Neural progenitor cell (in vitro differentiated cells): ENCODE data around the gene NEDD4. TPM values are rescaled to one million over a fixed set of nuclear protein-coding genes. Genes with fewer than 3 reads are reported as not detected.

Experiments
- DNase-seq: peaks from one replicate; pipeline ENCODE4 v3.0.0-alpha.2; 2016; ENCODE audit warnings: low spot score
- H2AFZ ChIP-seq: fragments of 200-600 bp; sonication (generic); replicated peaks from 2 replicates; pipeline ENCODE4 v1.6.1; 2016; ENCODE audit warnings: antibody characterized with exemption
- H3F3A ChIP-seq: fragments of 200-600 bp; sonication (generic); 2 replicates; pipeline ENCODE4 v1.6.1; 2016; ENCODE audit warnings: antibody characterized with exemption, low read depth
- H3K27ac ChIP-seq: fragments of 200-600 bp; sonication (generic); 2 replicates; pipeline ENCODE4 v1.5.1; 2016; ENCODE audit warnings: mild to moderate bottlenecking
- H3K27me3 ChIP-seq: fragments of 200-600 bp; sonication (generic); 2 replicates; pipeline ENCODE4 v1.6.1; 2016; ENCODE audit warnings: mild to moderate bottlenecking, moderate library complexity
- H3K36me3 ChIP-seq: fragments of 200-600 bp; sonication (generic); 2 replicates; pipeline ENCODE4 v1.5.1; 2016
- H3K4me1 ChIP-seq: fragments of 200-600 bp; sonication (generic); 2 replicates; pipeline ENCODE4 v1.6.1; 2016; ENCODE audit warnings: mixed run types
- H3K4me2 ChIP-seq: fragments of 200-600 bp; sonication (generic); 2 replicates; pipeline ENCODE4 v1.6.1; 2016
- H3K4me3 ChIP-seq: fragments of 200-600 bp; sonication (generic); 2 replicates; pipeline ENCODE4 v1.5.1; 2016
- H3K79me2 ChIP-seq: fragments of 200-600 bp; sonication (generic); 2 replicates; pipeline ENCODE4 v1.6.1; 2016; ENCODE audit warnings: low read depth
- H3K9ac ChIP-seq: fragments of 200-600 bp; sonication (generic); 2 replicates; pipeline ENCODE4 v1.6.1; 2016
- H3K9me3 ChIP-seq: fragments of 200-600 bp; sonication (generic); 2 replicates; pipeline ENCODE4 v1.5.1; 2016; ENCODE audit warnings: low read depth
- H4K20me1 ChIP-seq: fragments of 200-600 bp; sonication (generic); 2 replicates; pipeline ENCODE4 v1.6.1; 2016; ENCODE audit warnings: low read depth
- H3K27ac Mint-ChIP-seq: 3 replicates; pipeline ENCODE4 v1.8.0; 2021; ENCODE audit warnings: mixed read lengths
- H3K27me3 Mint-ChIP-seq: 2 replicates; pipeline ENCODE4 v1.8.0; 2022; ENCODE audit warnings: low read depth, mild to moderate bottlenecking, inconsistent platforms, moderate library complexity, mixed read lengths; ENCODE audit not compliant: insufficient read depth
- H3K36me3 Mint-ChIP-seq: 3 replicates; pipeline ENCODE4 v1.8.0; 2021; ENCODE audit warnings: mixed read lengths
- H3K4me1 Mint-ChIP-seq: 3 replicates; pipeline ENCODE4 v1.8.0; 2021; ENCODE audit warnings: mixed read lengths
- H3K4me3 Mint-ChIP-seq: 3 replicates; pipeline ENCODE4 v1.8.0; 2021; ENCODE audit warnings: mild to moderate bottlenecking, moderate library complexity, mixed read lengths
- H3K9me3 Mint-ChIP-seq: 3 replicates; pipeline ENCODE4 v1.8.0; 2020; ENCODE audit warnings: mixed read lengths
- CTCF ChIP-seq: fragments of 200-600 bp; sonication (generic); IDR thresholded peaks from 2 replicates; pipeline ENCODE4 v1.5.1; 2017; ENCODE audit warnings: antibody characterized with exemption, mild to moderate bottlenecking
- EZH2 ChIP-seq: fragments of 200-600 bp; sonication (generic); IDR thresholded peaks from 2 replicates; pipeline ENCODE4 v1.6.1; 2017; ENCODE audit warnings: antibody characterized with exemption, mild to moderate bottlenecking, moderate library complexity
- EZH2phosphoT487 ChIP-seq: fragments of 200-600 bp; sonication (generic); IDR thresholded peaks from 2 replicates; pipeline ENCODE4 v1.6.1; 2017; ENCODE audit warnings: antibody characterized with exemption
- total RNA-seq: library from RNA; depleted of rRNA; stranded (reverse); fragments of >200 nt; gene quantifications from 2 replicates; pipeline ENCODE4 v1.2.3, GENCODE V29; 2015; ENCODE audit warnings: low replicate concordance

The NEDD4 gene
- total RNA-seq, 1 donor from 2014 or later, result 36.7 TPM

GRCh38 chr15:56036546-56037067 lies 43.2 kb upstream of the NEDD4 start:
- no peaks in the 10 kb centered on the region for H4K20me1 ChIP-seq
- no peak for DNase-seq
- Mint-ChIP-seq H3K27me3 (peaks cover 4% of the 10 kb centered on the region), H3K36me3 (no peaks in the 10 kb centered on the region), H3K27ac (no peak overlapping the region), H3K9me3 (no peaks in the 10 kb centered on the region), H3K4me1 (peaks cover 8% of the 10 kb centered on the region), H3K4me3 (no peak overlapping the region)
- H3K79me2 ChIP-seq, result no peaks in the 10 kb centered on the region
- no peak overlapping the region for H3K4me3 ChIP-seq
- H3K36me3 ChIP-seq, result no peaks in the 10 kb centered on the region
- H2AFZ ChIP-seq, result no peak overlapping the region
- no peak overlapping the region for H3K27ac ChIP-seq
- TF ChIP-seq CTCF, result no peak
- no peak for TF ChIP-seq EZH2
- TF ChIP-seq EZH2phosphoT487, result no peak
- no peaks in the 10 kb centered on the region for H3F3A ChIP-seq
- H3K4me1 ChIP-seq, result no peaks in the 10 kb centered on the region
- H3K9me3 ChIP-seq, result no peaks in the 10 kb centered on the region
- no peak overlapping the region for H3K4me2 ChIP-seq
- no peak overlapping the region for H3K9ac ChIP-seq
- H3K27me3 ChIP-seq, result no peaks in the 10 kb centered on the region

GRCh38 chr15:56035166-56035565 lies 41.8 kb upstream of the NEDD4 start:
- Mint-ChIP-seq H3K27me3 (peaks cover 4% of the 10 kb centered on the region), H3K9me3 (no peaks in the 10 kb centered on the region), H3K36me3 (no peaks in the 10 kb centered on the region), H3K4me1 (no peaks in the 10 kb centered on the region), H3K27ac (no peak overlapping the region), H3K4me3 (no peak overlapping the region)
- no peaks in the 10 kb centered on the region for H3K27me3 ChIP-seq
- no peaks in the 10 kb centered on the region for H3K79me2 ChIP-seq
- DNase-seq, result no peak
- H3K27ac ChIP-seq, result no peak overlapping the region
- H3K4me3 ChIP-seq, result no peak overlapping the region
- no peak overlapping the region for H2AFZ ChIP-seq
- no peak overlapping the region for H3K9ac ChIP-seq
- no peak overlapping the region for H3K4me2 ChIP-seq
- no peak for TF ChIP-seq EZH2
- no peak for TF ChIP-seq EZH2phosphoT487
- no peak for TF ChIP-seq CTCF
- H3K36me3 ChIP-seq, result no peaks in the 10 kb centered on the region
- no peaks in the 10 kb centered on the region for H4K20me1 ChIP-seq
- H3F3A ChIP-seq, result no peaks in the 10 kb centered on the region
- H3K9me3 ChIP-seq, result no peaks in the 10 kb centered on the region
- H3K4me1 ChIP-seq, result no peaks in the 10 kb centered on the region

GRCh38 chr15:56034514-56034913 lies 41.1 kb upstream of the NEDD4 start:
- no peak for DNase-seq
- H3K4me3 Mint-ChIP-seq, result no peak overlapping the region
- H2AFZ ChIP-seq, result no peak overlapping the region
- H3K36me3 ChIP-seq, result no peaks in the 10 kb centered on the region
- peaks cover 4% of the 10 kb centered on the region for H3K27me3 Mint-ChIP-seq
- H3K27ac ChIP-seq, result no peak overlapping the region
- no peaks in the 10 kb centered on the region for H3K9me3 Mint-ChIP-seq
- TF ChIP-seq EZH2 (no peak), CTCF (no peak), EZH2phosphoT487 (no peak)
- no peak overlapping the region for H3K27ac Mint-ChIP-seq
- no peaks in the 10 kb centered on the region for H4K20me1 ChIP-seq
- H3K27me3 ChIP-seq, result no peaks in the 10 kb centered on the region
- H3K4me2 ChIP-seq, result no peak overlapping the region
- H3K9ac ChIP-seq, result no peak overlapping the region
- no peaks in the 10 kb centered on the region for H3K79me2 ChIP-seq
- no peaks in the 10 kb centered on the region for H3K9me3 ChIP-seq
- no peaks in the 10 kb centered on the region for H3K4me1 ChIP-seq
- H3F3A ChIP-seq, result no peaks in the 10 kb centered on the region
- no peaks in the 10 kb centered on the region for H3K4me1 Mint-ChIP-seq
- no peaks in the 10 kb centered on the region for H3K36me3 Mint-ChIP-seq
- H3K4me3 ChIP-seq, result no peak overlapping the region
